ENCODE results near the gene TFB1M.

DNA sequence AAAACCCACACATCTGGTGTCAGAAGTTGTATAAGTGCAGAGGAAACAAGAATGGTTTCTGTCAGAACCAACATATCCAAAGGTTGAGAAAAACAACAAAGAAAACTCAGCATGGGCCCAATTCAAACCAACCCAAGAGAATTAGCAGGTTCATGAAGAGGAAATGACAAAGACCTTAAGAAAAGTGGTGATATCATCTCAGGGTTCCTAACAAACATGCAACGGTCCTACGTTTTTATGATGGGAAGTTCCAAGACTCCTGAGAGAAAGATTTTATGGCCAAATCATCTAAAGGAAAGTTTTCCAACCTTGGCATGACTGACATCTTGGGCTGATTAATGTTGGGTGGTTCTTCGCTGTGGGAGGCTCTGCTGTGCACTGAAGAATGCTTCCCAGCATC is 23.0 kb downstream of the TFB1M start:
- TF ChIP-seq CTCF (tag by site-specific recombination; IDR thresholded peaks at IDR 0.05) (no peak), ZNF560 (tag by site-specific recombination; IDR thresholded peaks at IDR 0.05; ENCODE audit: borderline replicate concordance) (no peak), ELK4 (IDR thresholded peaks at IDR 0.05; ENCODE audit: borderline replicate concordance, low read depth, low read length) (no peak), ZNF423 (tag by site-specific recombination; IDR thresholded peaks at IDR 0.05) (no peak)
- TF ChIP-seq, protein P1, sequence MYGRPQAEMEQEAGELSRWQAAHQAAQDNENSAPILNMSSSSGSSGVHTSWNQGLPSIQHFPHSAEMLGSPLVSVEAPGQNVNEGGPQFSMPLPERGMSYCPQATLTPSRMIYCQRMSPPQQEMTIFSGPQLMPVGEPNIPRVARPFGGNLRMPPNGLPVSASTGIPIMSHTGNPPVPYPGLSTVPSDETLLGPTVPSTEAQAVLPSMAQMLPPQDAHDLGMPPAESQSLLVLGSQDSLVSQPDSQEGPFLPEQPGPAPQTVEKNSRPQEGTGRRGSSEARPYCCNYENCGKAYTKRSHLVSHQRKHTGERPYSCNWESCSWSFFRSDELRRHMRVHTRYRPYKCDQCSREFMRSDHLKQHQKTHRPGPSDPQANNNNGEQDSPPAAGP (tag by site-specific recombination; IDR thresholded peaks at IDR 0.05): no peak
- TF ChIP-seq, protein P2, sequence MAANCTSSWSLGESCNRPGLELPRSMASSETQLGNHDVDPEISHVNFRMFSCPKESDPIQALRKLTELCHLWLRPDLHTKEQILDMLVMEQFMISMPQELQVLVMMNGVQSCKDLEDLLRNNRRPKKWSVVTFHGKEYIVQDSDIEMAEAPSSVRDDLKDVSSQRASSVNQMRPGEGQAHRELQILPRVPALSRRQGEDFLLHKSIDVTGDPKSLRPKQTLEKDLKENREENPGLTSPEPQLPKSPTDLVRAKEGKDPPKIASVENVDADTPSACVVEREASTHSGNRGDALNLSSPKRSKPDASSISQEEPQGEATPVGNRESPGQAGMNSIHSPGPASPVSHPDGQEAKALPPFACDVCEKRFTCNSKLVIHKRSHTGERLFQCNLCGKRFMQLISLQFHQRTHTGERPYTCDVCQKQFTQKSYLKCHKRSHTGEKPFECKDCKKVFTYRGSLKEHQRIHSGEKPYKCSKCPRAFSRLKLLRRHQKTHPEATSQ (tag by site-specific recombination; IDR thresholded peaks at IDR 0.05): no peak
